Measurements from ENCODE around the gene DUSP10.

Gene DUSP10

GRCh38 chr1:221691261-221691660 lies 50.6 kb downstream of the DUSP10 start:
- DNase-seq = no peak

GRCh38 chr1:221690858-221691257 lies 51.0 kb downstream of the DUSP10 start:
- DNase-seq = no peak

- DNase-seq = peak; percentile 35
Observed at GRCh38 chr1:221689138-221689537, 52.8 kb downstream of the DUSP10 start.

- no peak for DNase-seq
Observed at GRCh38 chr1:221688488-221688843, 53.4 kb downstream of the DUSP10 start.

GRCh38 chr1:221687836-221688487 lies 53.9 kb downstream of the DUSP10 start:
- no peak for DNase-seq

GRCh38 chr1:221683681-221684080 lies 58.2 kb downstream of the DUSP10 start:
- DNase-seq = no peak

- no peak for DNase-seq
Observed at GRCh38 chr1:221680085-221680484, 61.8 kb downstream of the DUSP10 start.

- no peak for DNase-seq
Observed at GRCh38 chr1:221678014-221678413, 63.9 kb downstream of the DUSP10 start.

GRCh38 chr1:221675880-221676800 lies 65.7 kb downstream of the DUSP10 start:
- DNase-seq = no peak

- no peak for DNase-seq
Observed at GRCh38 chr1:221672965-221673364, 68.9 kb downstream of the DUSP10 start.

- DNase-seq = no peak
Observed at GRCh38 chr1:221672239-221672645, 69.6 kb downstream of the DUSP10 start.

- no peak for DNase-seq
Observed at GRCh38 chr1:221670081-221670480, 71.8 kb downstream of the DUSP10 start.

GRCh38 chr1:221669441-221669840 lies 72.4 kb downstream of the DUSP10 start:
- DNase-seq = no peak

- peak; percentile 44 for DNase-seq
Observed at GRCh38 chr1:221667504-221667903, 74.4 kb downstream of the DUSP10 start.

- DNase-seq = no peak
Observed at GRCh38 chr1:221664253-221664652, 77.6 kb downstream of the DUSP10 start.

- DNase-seq = no peak
Observed at GRCh38 chr1:221663321-221663720, 78.6 kb downstream of the DUSP10 start.

GRCh38 chr1:221655766-221656305 lies 86.1 kb downstream of the DUSP10 start:
- DNase-seq = no peak

Measured in activated CD4-positive, alpha-beta T cell treated with anti-CD3 and anti-CD28 coated beads, Interleukin-2, amount 50 U/mL, for 16 hours (primary cell).